Neural progenitor cell (in vitro differentiated cells): ENCODE results near the gene MAP2K2. TPM values are rescaled to one million over a fixed set of nuclear protein-coding genes. Genes with fewer than 3 reads are reported as not detected.
"Not testable (repeated sequence)": the region's sequence is repeated elsewhere in the genome, so short reads cannot be mapped to it uniquely, and the experiment has no call there.

Experiments
- DNase-seq: peaks from one replicate; pipeline ENCODE4 v3.0.0-alpha.2; 2016; ENCODE audit warnings: low spot score
- H2AFZ ChIP-seq: fragments of 200-600 bp; sonication (generic); replicated peaks from 2 replicates; pipeline ENCODE4 v1.6.1; 2016; ENCODE audit warnings: antibody characterized with exemption
- H3F3A ChIP-seq: fragments of 200-600 bp; sonication (generic); 2 replicates; pipeline ENCODE4 v1.6.1; 2016; ENCODE audit warnings: antibody characterized with exemption, low read depth
- H3K27ac ChIP-seq: fragments of 200-600 bp; sonication (generic); 2 replicates; pipeline ENCODE4 v1.5.1; 2016; ENCODE audit warnings: mild to moderate bottlenecking
- H3K27me3 ChIP-seq: fragments of 200-600 bp; sonication (generic); 2 replicates; pipeline ENCODE4 v1.6.1; 2016; ENCODE audit warnings: mild to moderate bottlenecking, moderate library complexity
- H3K36me3 ChIP-seq: fragments of 200-600 bp; sonication (generic); 2 replicates; pipeline ENCODE4 v1.5.1; 2016
- H3K4me1 ChIP-seq: fragments of 200-600 bp; sonication (generic); 2 replicates; pipeline ENCODE4 v1.6.1; 2016; ENCODE audit warnings: mixed run types
- H3K4me2 ChIP-seq: fragments of 200-600 bp; sonication (generic); 2 replicates; pipeline ENCODE4 v1.6.1; 2016
- H3K4me3 ChIP-seq: fragments of 200-600 bp; sonication (generic); 2 replicates; pipeline ENCODE4 v1.5.1; 2016
- H3K79me2 ChIP-seq: fragments of 200-600 bp; sonication (generic); 2 replicates; pipeline ENCODE4 v1.6.1; 2016; ENCODE audit warnings: low read depth
- H3K9ac ChIP-seq: fragments of 200-600 bp; sonication (generic); 2 replicates; pipeline ENCODE4 v1.6.1; 2016
- H3K9me3 ChIP-seq: fragments of 200-600 bp; sonication (generic); 2 replicates; pipeline ENCODE4 v1.5.1; 2016; ENCODE audit warnings: low read depth
- H4K20me1 ChIP-seq: fragments of 200-600 bp; sonication (generic); 2 replicates; pipeline ENCODE4 v1.6.1; 2016; ENCODE audit warnings: low read depth
- H3K27ac Mint-ChIP-seq: 3 replicates; pipeline ENCODE4 v1.8.0; 2021; ENCODE audit warnings: mixed read lengths
- H3K27me3 Mint-ChIP-seq: 2 replicates; pipeline ENCODE4 v1.8.0; 2022; ENCODE audit warnings: low read depth, mild to moderate bottlenecking, inconsistent platforms, moderate library complexity, mixed read lengths; ENCODE audit not compliant: insufficient read depth
- H3K36me3 Mint-ChIP-seq: 3 replicates; pipeline ENCODE4 v1.8.0; 2021; ENCODE audit warnings: mixed read lengths
- H3K4me1 Mint-ChIP-seq: 3 replicates; pipeline ENCODE4 v1.8.0; 2021; ENCODE audit warnings: mixed read lengths
- H3K4me3 Mint-ChIP-seq: 3 replicates; pipeline ENCODE4 v1.8.0; 2021; ENCODE audit warnings: mild to moderate bottlenecking, moderate library complexity, mixed read lengths
- H3K9me3 Mint-ChIP-seq: 3 replicates; pipeline ENCODE4 v1.8.0; 2020; ENCODE audit warnings: mixed read lengths
- CTCF ChIP-seq: fragments of 200-600 bp; sonication (generic); IDR thresholded peaks from 2 replicates; pipeline ENCODE4 v1.5.1; 2017; ENCODE audit warnings: antibody characterized with exemption, mild to moderate bottlenecking
- EZH2 ChIP-seq: fragments of 200-600 bp; sonication (generic); IDR thresholded peaks from 2 replicates; pipeline ENCODE4 v1.6.1; 2017; ENCODE audit warnings: antibody characterized with exemption, mild to moderate bottlenecking, moderate library complexity
- EZH2phosphoT487 ChIP-seq: fragments of 200-600 bp; sonication (generic); IDR thresholded peaks from 2 replicates; pipeline ENCODE4 v1.6.1; 2017; ENCODE audit warnings: antibody characterized with exemption
- total RNA-seq: library from RNA; depleted of rRNA; stranded (reverse); fragments of >200 nt; gene quantifications from 2 replicates; pipeline ENCODE4 v1.2.3, GENCODE V29; 2015; ENCODE audit warnings: low replicate concordance

The MAP2K2 gene
- total RNA-seq, 1 donor from 2014 or later, result 69.7 TPM

GRCh38 chr19:4149518-4150288 is 25.8 kb upstream of the MAP2K2 start:
- Histone ChIP-seq H3F3A (no peaks in the 10 kb centered on the region), H4K20me1 (no peaks in the 10 kb centered on the region), H3K79me2 (no peaks in the 10 kb centered on the region), H3K4me2 (no peak overlapping the region), H2AFZ (no peak overlapping the region), H3K27ac (no peak overlapping the region), H3K27me3 (peaks cover 19% of the 10 kb centered on the region), H3K9ac (no peak overlapping the region), H3K9me3 (no peaks in the 10 kb centered on the region), H3K4me1 (no peaks in the 10 kb centered on the region), H3K4me3 (no peak overlapping the region), H3K36me3 (no peaks in the 10 kb centered on the region)
- TF ChIP-seq EZH2phosphoT487 (no peak), EZH2 (no peak), CTCF (no peak)
- Mint-ChIP-seq H3K36me3 (no peaks in the 10 kb centered on the region), H3K9me3 (no peaks in the 10 kb centered on the region), H3K4me3 (no peak overlapping the region), H3K4me1 (no peaks in the 10 kb centered on the region), H3K27ac (no peak overlapping the region), H3K27me3 (peaks cover 16% of the 10 kb centered on the region)
- no peak for DNase-seq

GRCh38 chr19:4144666-4145249 is 20.8 kb upstream of the MAP2K2 start:
- Histone ChIP-seq H3K4me1 (no peaks in the 10 kb centered on the region), H4K20me1 (no peaks in the 10 kb centered on the region), H2AFZ (no peak overlapping the region), H3K27me3 (peaks cover 22% of the 10 kb centered on the region), H3K27ac (no peak overlapping the region), H3K79me2 (no peaks in the 10 kb centered on the region), H3K4me2 (no peak overlapping the region), H3F3A (peaks cover 5% of the 10 kb centered on the region), H3K36me3 (no peaks in the 10 kb centered on the region), H3K9me3 (no peaks in the 10 kb centered on the region), H3K4me3 (no peak overlapping the region), H3K9ac (no peak overlapping the region)
- Mint-ChIP-seq H3K4me1 (peaks cover 4% of the 10 kb centered on the region), H3K27me3 (peaks cover 10% of the 10 kb centered on the region), H3K4me3 (no peak overlapping the region), H3K36me3 (no peaks in the 10 kb centered on the region), H3K27ac (no peak overlapping the region), H3K9me3 (no peaks in the 10 kb centered on the region)
- TF ChIP-seq EZH2phosphoT487 (no peak), CTCF (no peak), EZH2 (no peak)
- no peak for DNase-seq

GRCh38 chr19:4142916-4143315 is 19.0 kb upstream of the MAP2K2 start:
- not testable (repeated sequence) for H3K36me3 ChIP-seq, H3K79me2 ChIP-seq, DNase-seq, H3K4me1 Mint-ChIP-seq, H2AFZ ChIP-seq, H3K36me3 Mint-ChIP-seq, H3K4me2 ChIP-seq, H4K20me1 ChIP-seq, H3K4me1 ChIP-seq, H3K9me3 Mint-ChIP-seq, H3K4me3 ChIP-seq, H3K9me3 ChIP-seq, H3F3A ChIP-seq, H3K9ac ChIP-seq, H3K27ac ChIP-seq, H3K4me3 Mint-ChIP-seq, H3K27ac Mint-ChIP-seq
- H3K27me3 Mint-ChIP-seq, result peaks cover 11% of the 10 kb centered on the region
- H3K27me3 ChIP-seq, result peaks cover 22% of the 10 kb centered on the region

- Histone ChIP-seq H3K36me3 (no peaks in the 10 kb centered on the region), H2AFZ (peak overlapping the region; percentile 52), H4K20me1 (no peaks in the 10 kb centered on the region), H3K9ac (no peak overlapping the region), H3F3A (peaks cover 5% of the 10 kb centered on the region), H3K9me3 (no peaks in the 10 kb centered on the region), H3K27me3 (peaks cover 8% of the 10 kb centered on the region), H3K27ac (no peak overlapping the region), H3K4me2 (no peak overlapping the region), H3K4me1 (no peaks in the 10 kb centered on the region), H3K79me2 (no peaks in the 10 kb centered on the region), H3K4me3 (no peak overlapping the region)
- Mint-ChIP-seq H3K4me3 (no peak overlapping the region), H3K27ac (peak overlapping the region; percentile 87), H3K9me3 (no peaks in the 10 kb centered on the region), H3K36me3 (no peaks in the 10 kb centered on the region), H3K27me3 (peaks cover 10% of the 10 kb centered on the region), H3K4me1 (peaks cover 4% of the 10 kb centered on the region)
- TF ChIP-seq CTCF, result peak; percentile 64
- no peak for TF ChIP-seq EZH2
- peak; percentile 88 for DNase-seq
Measured at GRCh38 chr19:4140237-4140711, 16.4 kb upstream of the MAP2K2 start.
